GM12873 (cell line): ENCODE measurements around the gene CLIP1.

Experiments used
- CTCF ChIP-seq: IDR thresholded peaks from 2 replicates; pipeline ENCODE4 v1.5.1; 2012; ENCODE audit warnings: low read depth, mild to moderate bottlenecking, moderate library complexity, low read length, control low read depth; ENCODE audit not compliant: insufficient read depth; ENCODE audit errors: missing control alignments

CLIP1 gene

GRCh38 chr12:122458105-122459035 is 35.9 kb upstream of the CLIP1 start:
- TF ChIP-seq CTCF = no peak

- TF ChIP-seq CTCF = no peak
Measured at GRCh38 chr12:122457627-122458026, 35.2 kb upstream of the CLIP1 start.

- no peak for TF ChIP-seq CTCF
Measured at GRCh38 chr12:122454739-122455138, 32.3 kb upstream of the CLIP1 start.

- no peak for TF ChIP-seq CTCF
Measured at GRCh38 chr12:122454250-122454721, 31.8 kb upstream of the CLIP1 start.

- TF ChIP-seq CTCF = no peak
Measured at GRCh38 chr12:122452701-122453285, 30.3 kb upstream of the CLIP1 start.

- no peak for TF ChIP-seq CTCF
Measured at GRCh38 chr12:122449317-122449716, 26.8 kb upstream of the CLIP1 start.

GRCh38 chr12:122437656-122438121 is 15.2 kb upstream of the CLIP1 start:
- TF ChIP-seq CTCF = no peak
